ENCODE data around the gene FHIT. TPM values are rescaled to one million over a fixed set of nuclear protein-coding genes. Genes with fewer than 3 reads are reported as not detected.

Gene FHIT
- total and polyA plus RNA-seq, 4 donors = 2.6 to 21.3 (median 8.7) TPM

GRCh38 chr3:60045686-60046085 lies 1205.6 kb downstream of the FHIT start:
- Histone ChIP-seq H3K36me3 (ENCODE audit: control insufficient read depth in 4 of 4, insufficient read depth in 4 of 4, low read length in 4 of 4) (no peaks in the 10 kb centered on the region), H3K27me3 (ENCODE audit: control insufficient read depth in 3 of 3, insufficient read depth in 3 of 3, low read length in 2 of 3) (no peaks in the 10 kb centered on the region), H3K9me3 (ENCODE audit: control insufficient read depth in 4 of 4, insufficient read depth in 3 of 4, low read length in 3 of 4) (no peaks in the 10 kb centered on the region), H3K27ac (ENCODE audit: low read depth in 1 of 2, low read length in 1 of 2) (no peak overlapping the region), H3K9ac (ENCODE audit: insufficient read depth in 1 of 2, low read length in 2 of 2) (no peak overlapping the region), H3K4me3 (no peak overlapping the region), H3K4me1 (ENCODE audit: control insufficient read depth in 5 of 5, insufficient read depth in 5 of 5, low read length in 5 of 5) (no peaks in the 10 kb centered on the region)
- DNase-seq = no peak
- WGBS, 2 donors = 87 to 98% methylated on average over 1 of the region's 1 CpG
- ATAC-seq (ENCODE audit: insufficient read depth, low FRiP score) = no peak
- TF ChIP-seq, protein P1, sequence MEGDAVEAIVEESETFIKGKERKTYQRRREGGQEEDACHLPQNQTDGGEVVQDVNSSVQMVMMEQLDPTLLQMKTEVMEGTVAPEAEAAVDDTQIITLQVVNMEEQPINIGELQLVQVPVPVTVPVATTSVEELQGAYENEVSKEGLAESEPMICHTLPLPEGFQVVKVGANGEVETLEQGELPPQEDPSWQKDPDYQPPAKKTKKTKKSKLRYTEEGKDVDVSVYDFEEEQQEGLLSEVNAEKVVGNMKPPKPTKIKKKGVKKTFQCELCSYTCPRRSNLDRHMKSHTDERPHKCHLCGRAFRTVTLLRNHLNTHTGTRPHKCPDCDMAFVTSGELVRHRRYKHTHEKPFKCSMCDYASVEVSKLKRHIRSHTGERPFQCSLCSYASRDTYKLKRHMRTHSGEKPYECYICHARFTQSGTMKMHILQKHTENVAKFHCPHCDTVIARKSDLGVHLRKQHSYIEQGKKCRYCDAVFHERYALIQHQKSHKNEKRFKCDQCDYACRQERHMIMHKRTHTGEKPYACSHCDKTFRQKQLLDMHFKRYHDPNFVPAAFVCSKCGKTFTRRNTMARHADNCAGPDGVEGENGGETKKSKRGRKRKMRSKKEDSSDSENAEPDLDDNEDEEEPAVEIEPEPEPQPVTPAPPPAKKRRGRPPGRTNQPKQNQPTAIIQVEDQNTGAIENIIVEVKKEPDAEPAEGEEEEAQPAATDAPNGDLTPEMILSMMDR (IDR thresholded peaks at IDR 0.05; ENCODE audit: control extremely low read depth, extremely low read depth) = no peak

DNA sequence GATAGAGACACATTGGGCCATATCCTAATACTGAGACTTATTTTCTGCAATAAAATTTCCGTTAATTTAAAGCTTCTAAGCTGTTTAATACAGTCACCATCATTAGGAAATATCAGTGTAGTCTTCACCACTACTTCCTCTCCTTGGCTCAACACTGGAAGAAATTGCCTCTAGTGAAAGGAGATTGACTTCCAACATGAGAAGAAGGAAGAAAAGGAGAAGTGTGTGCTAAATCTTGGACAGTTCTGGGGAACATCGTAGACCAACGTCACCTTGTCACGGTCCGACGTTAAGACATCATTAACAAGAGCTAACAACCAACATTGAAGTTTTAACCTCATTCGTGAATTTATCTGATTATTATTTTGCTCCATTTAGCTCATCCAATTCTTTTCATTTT lies 1214.4 kb downstream of the FHIT start:
- TF ChIP-seq, protein P1 (IDR thresholded peaks at IDR 0.05; ENCODE audit: control extremely low read depth, extremely low read depth) = no peak
- Histone ChIP-seq H3K9ac (ENCODE audit: insufficient read depth in 1 of 2, low read length in 2 of 2) (no peak overlapping the region), H3K27ac (ENCODE audit: low read depth in 1 of 2, low read length in 1 of 2) (no peak overlapping the region), H3K27me3 (ENCODE audit: control insufficient read depth in 3 of 3, insufficient read depth in 3 of 3, low read length in 2 of 3) (no peaks in the 10 kb centered on the region), H3K36me3 (ENCODE audit: control insufficient read depth in 4 of 4, insufficient read depth in 4 of 4, low read length in 4 of 4) (no peaks in the 10 kb centered on the region), H3K9me3 (ENCODE audit: control insufficient read depth in 4 of 4, insufficient read depth in 3 of 4, low read length in 3 of 4) (no peaks in the 10 kb centered on the region), H3K4me1 (ENCODE audit: control insufficient read depth in 5 of 5, insufficient read depth in 5 of 5, low read length in 5 of 5) (no peaks in the 10 kb centered on the region), H3K4me3 (no peak overlapping the region)
- 82 to 88% methylated on average over 7 of the region's 7 CpGs for WGBS, 2 donors
- no peak for DNase-seq
- ATAC-seq (ENCODE audit: insufficient read depth, low FRiP score) = no peak

- 71 to 81% methylated on average over 3 of the region's 3 CpGs for WGBS, 2 donors
These were observed 1217.3 kb downstream of the FHIT start for GRCh38 chr3:60033901-60034453.

More at GRCh38 chr3:60033901-60034453, 1217.3 kb downstream of the FHIT start:
- DNase-seq = no peak
- no peak for ATAC-seq (ENCODE audit: insufficient read depth, low FRiP score)
- no peaks in the 10 kb centered on the region for H3K36me3 ChIP-seq (ENCODE audit: control insufficient read depth in 4 of 4, insufficient read depth in 4 of 4, low read length in 4 of 4)
- no peaks in the 10 kb centered on the region for H3K4me1 ChIP-seq (ENCODE audit: control insufficient read depth in 5 of 5, insufficient read depth in 5 of 5, low read length in 5 of 5)
- no peaks in the 10 kb centered on the region for H3K27me3 ChIP-seq (ENCODE audit: control insufficient read depth in 3 of 3, insufficient read depth in 3 of 3, low read length in 2 of 3)
- TF ChIP-seq, protein P1 (IDR thresholded peaks at IDR 0.05; ENCODE audit: control extremely low read depth, extremely low read depth) = no peak
- no peak overlapping the region for H3K9ac ChIP-seq (ENCODE audit: insufficient read depth in 1 of 2, low read length in 2 of 2)
- H3K4me3 ChIP-seq = no peak overlapping the region
- no peaks in the 10 kb centered on the region for H3K9me3 ChIP-seq (ENCODE audit: control insufficient read depth in 4 of 4, insufficient read depth in 3 of 4, low read length in 3 of 4)
- no peak overlapping the region for H3K27ac ChIP-seq (ENCODE audit: low read depth in 1 of 2, low read length in 1 of 2)

Measured in lung (tissue), 12 donors.